ENCODE data around the gene ZNF622.

ZNF622 gene

GRCh38 chr5:16430349-16431089 is 35.1 kb downstream of the ZNF622 start:
- DNase-seq (ENCODE audit: low read depth) = no peak

GRCh38 chr5:16428359-16428758 is 37.2 kb downstream of the ZNF622 start:
- no peak for DNase-seq (ENCODE audit: low read depth)

GRCh38 chr5:16427587-16427986 is 38.0 kb downstream of the ZNF622 start:
- no peak for DNase-seq (ENCODE audit: low read depth)

- DNase-seq (ENCODE audit: low read depth) = no peak
These were observed 47.1 kb downstream of the ZNF622 start for GRCh38 chr5:16418471-16418922.

GRCh38 chr5:16417398-16418074 is 48.1 kb downstream of the ZNF622 start:
- no peak for DNase-seq (ENCODE audit: low read depth)

GRCh38 chr5:16414861-16415260 is 50.7 kb downstream of the ZNF622 start:
- no peak for DNase-seq (ENCODE audit: low read depth)

- DNase-seq (ENCODE audit: low read depth) = no peak
These were observed 52.3 kb downstream of the ZNF622 start for GRCh38 chr5:16413166-16413860.

- DNase-seq (ENCODE audit: low read depth) = no peak
These were observed 53.0 kb downstream of the ZNF622 start for GRCh38 chr5:16412556-16412955.

- DNase-seq (ENCODE audit: low read depth) = no peak
These were observed 53.7 kb downstream of the ZNF622 start for GRCh38 chr5:16411741-16412455.

GRCh38 chr5:16411235-16411634 is 54.4 kb downstream of the ZNF622 start:
- no peak for DNase-seq (ENCODE audit: low read depth)

- DNase-seq (ENCODE audit: low read depth) = no peak
These were observed 55.3 kb downstream of the ZNF622 start for GRCh38 chr5:16410338-16410737.

GRCh38 chr5:16406630-16407029 is 59.0 kb downstream of the ZNF622 start:
- DNase-seq (ENCODE audit: low read depth) = no peak

GRCh38 chr5:16406023-16406422 is 59.6 kb downstream of the ZNF622 start:
- DNase-seq (ENCODE audit: low read depth) = no peak
